Central memory CD8-positive, alpha-beta T cell (primary cell): ENCODE results near the gene CLSTN2.

ENCODE experiments used
- ATAC-seq: fragments of 150-1000 bp; cut with Tn5 transposase; replicated peaks from 2 replicates; pipeline ENCODE4 v1.10.0; 2022; ENCODE audit warnings: mild to moderate bottlenecking, moderate FRiP score, moderate number of reproducible peaks; ENCODE audit not compliant: poor library complexity, severe bottlenecking; ENCODE audit errors: extremely low read depth
- DNase-seq, 2 donors: peaks; one replicate each; pipeline ENCODE4 v3.0.0; 2021; ENCODE audit warnings: low spot score in 2 of 2
- H3K27ac Mint-ChIP-seq: one replicate; pipeline ENCODE4 v1.8.0; 2022; ENCODE audit warnings: low read depth, mild to moderate bottlenecking, moderate library complexity, mixed read lengths
- H3K27me3 Mint-ChIP-seq: one replicate; pipeline ENCODE4 v1.8.0; 2022; ENCODE audit warnings: mixed read lengths
- H3K36me3 Mint-ChIP-seq: one replicate; pipeline ENCODE4 v1.8.0; 2022; ENCODE audit warnings: mild to moderate bottlenecking, moderate library complexity, mixed read lengths; ENCODE audit not compliant: insufficient read depth
- H3K4me1 Mint-ChIP-seq: one replicate; pipeline ENCODE4 v1.8.0; 2022; ENCODE audit warnings: mixed read lengths
- H3K4me3 Mint-ChIP-seq: one replicate; pipeline ENCODE4 v1.8.0; 2022; ENCODE audit warnings: mild to moderate bottlenecking, moderate library complexity, mixed read lengths
- H3K9me3 Mint-ChIP-seq: one replicate; pipeline ENCODE4 v1.8.0; 2022; ENCODE audit warnings: mixed read lengths

The CLSTN2 gene

GRCh38 chr3:139935016-139935865 lies at the start of gene CLSTN2:
Gene CLSTN2 (plus strand): TSS chr3:139935185.
- Mint-ChIP-seq H3K9me3 (no peaks in the 10 kb centered on the region), H3K4me1 (no peaks in the 10 kb centered on the region), H3K27me3 (peaks cover 65% of the 10 kb centered on the region), H3K4me3 (no peak within 1 kb of the TSS), H3K36me3 (no peaks in the 10 kb centered on the region), H3K27ac (no peak within 1 kb of the TSS)
- no peak for ATAC-seq
- no peak for DNase-seq

- no peaks in the 10 kb centered on the region for H3K4me1 Mint-ChIP-seq
- no peaks in the 10 kb centered on the region for H3K36me3 Mint-ChIP-seq
- ATAC-seq, result no peak
- no peak overlapping the region for H3K4me3 Mint-ChIP-seq
- no peak overlapping the region for H3K27ac Mint-ChIP-seq
- no peaks in the 10 kb centered on the region for H3K9me3 Mint-ChIP-seq
- DNase-seq, result no peak
- no peaks in the 10 kb centered on the region for H3K27me3 Mint-ChIP-seq
Measured at GRCh38 chr3:139887431-139887830, 47.6 kb upstream of the CLSTN2 start.

- Mint-ChIP-seq H3K4me1 (no peaks in the 10 kb centered on the region), H3K4me3 (no peak overlapping the region), H3K27me3 (no peaks in the 10 kb centered on the region), H3K9me3 (no peaks in the 10 kb centered on the region), H3K36me3 (no peaks in the 10 kb centered on the region), H3K27ac (no peak overlapping the region)
- ATAC-seq, result no peak
- DNase-seq, result no peak
Measured at GRCh38 chr3:139888561-139889140, 46.3 kb upstream of the CLSTN2 start.

- H3K4me3 Mint-ChIP-seq, result no peak overlapping the region
- ATAC-seq, result no peak
- no peaks in the 10 kb centered on the region for H3K9me3 Mint-ChIP-seq
Measured at GRCh38 chr3:139893267-139893962, 41.6 kb upstream of the CLSTN2 start.

GRCh38 chr3:139893963-139894642 lies 40.9 kb upstream of the CLSTN2 start:
- DNase-seq (no peak), ATAC-seq (no peak)
- H3K9me3 Mint-ChIP-seq, result no peaks in the 10 kb centered on the region
- H3K4me1 Mint-ChIP-seq, result no peaks in the 10 kb centered on the region
- H3K4me3 Mint-ChIP-seq, result no peak overlapping the region
- no peaks in the 10 kb centered on the region for H3K27me3 Mint-ChIP-seq
- no peak overlapping the region for H3K27ac Mint-ChIP-seq
- peaks cover 2% of the 10 kb centered on the region for H3K36me3 Mint-ChIP-seq

More at GRCh38 chr3:139893267-139893962, 41.6 kb upstream of the CLSTN2 start:
- H3K36me3 Mint-ChIP-seq, result peaks cover 2% of the 10 kb centered on the region
- H3K4me1 Mint-ChIP-seq, result no peaks in the 10 kb centered on the region
- H3K27me3 Mint-ChIP-seq, result no peaks in the 10 kb centered on the region
- H3K27ac Mint-ChIP-seq, result no peak overlapping the region
- no peak for DNase-seq

GRCh38 chr3:139894643-139894989 lies 40.4 kb upstream of the CLSTN2 start:
- H3K4me3 Mint-ChIP-seq, result no peak overlapping the region
- no peaks in the 10 kb centered on the region for H3K27me3 Mint-ChIP-seq
- no peaks in the 10 kb centered on the region for H3K4me1 Mint-ChIP-seq
- DNase-seq (no peak), ATAC-seq (no peak)
- H3K36me3 Mint-ChIP-seq, result peaks cover 2% of the 10 kb centered on the region
- H3K27ac Mint-ChIP-seq, result no peak overlapping the region
- H3K9me3 Mint-ChIP-seq, result no peaks in the 10 kb centered on the region

GRCh38 chr3:139897759-139898158 lies 37.2 kb upstream of the CLSTN2 start:
- Mint-ChIP-seq H3K36me3 (peaks cover 4% of the 10 kb centered on the region), H3K27me3 (peaks cover 8% of the 10 kb centered on the region), H3K4me1 (no peaks in the 10 kb centered on the region), H3K4me3 (no peak overlapping the region), H3K9me3 (peaks cover 6% of the 10 kb centered on the region), H3K27ac (no peak overlapping the region)
- ATAC-seq (no peak), DNase-seq (no peak)

GRCh38 chr3:139906418-139906817 lies 28.6 kb upstream of the CLSTN2 start:
- Mint-ChIP-seq H3K27me3 (peaks cover 8% of the 10 kb centered on the region), H3K4me1 (no peaks in the 10 kb centered on the region)

GRCh38 chr3:139909811-139910210 lies 25.2 kb upstream of the CLSTN2 start:
- DNase-seq, result no peak
- Mint-ChIP-seq H3K36me3 (no peaks in the 10 kb centered on the region), H3K27ac (no peak overlapping the region), H3K9me3 (peaks cover 9% of the 10 kb centered on the region), H3K4me3 (no peak overlapping the region), H3K4me1 (no peaks in the 10 kb centered on the region), H3K27me3 (no peaks in the 10 kb centered on the region)
- ATAC-seq, result no peak

More at GRCh38 chr3:139906418-139906817, 28.6 kb upstream of the CLSTN2 start:
- Mint-ChIP-seq H3K9me3 (peaks cover 9% of the 10 kb centered on the region), H3K27ac (no peak overlapping the region), H3K36me3 (no peaks in the 10 kb centered on the region), H3K4me3 (no peak overlapping the region)
- ATAC-seq (no peak), DNase-seq (no peak)

- Mint-ChIP-seq H3K4me1 (no peaks in the 10 kb centered on the region), H3K9me3 (no peaks in the 10 kb centered on the region), H3K27ac (no peak overlapping the region), H3K27me3 (no peaks in the 10 kb centered on the region), H3K4me3 (no peak overlapping the region), H3K36me3 (no peaks in the 10 kb centered on the region)
- DNase-seq (no peak), ATAC-seq (no peak)
Measured at GRCh38 chr3:139916271-139916670, 18.7 kb upstream of the CLSTN2 start.

GRCh38 chr3:139917226-139917785 lies 17.7 kb upstream of the CLSTN2 start:
- no peak for ATAC-seq
- Mint-ChIP-seq H3K9me3 (no peaks in the 10 kb centered on the region), H3K27me3 (no peaks in the 10 kb centered on the region), H3K27ac (no peak overlapping the region), H3K36me3 (no peaks in the 10 kb centered on the region), H3K4me1 (no peaks in the 10 kb centered on the region), H3K4me3 (no peak overlapping the region)
- no peak for DNase-seq
